HG02885 (cell line): ENCODE measurements around the gene TUBA4B.
"Not testable (repeated sequence)": the region's sequence is repeated elsewhere in the genome, so short reads cannot be mapped to it uniquely, and the experiment has no call there.

Experiments used
- ATAC-seq: cut with Tn5 transposase; IDR thresholded peaks from one replicate; pipeline ENCODE4 v1.9.1; 2021; ENCODE audit warnings: mild to moderate bottlenecking; ENCODE audit not compliant: unreplicated experiment, poor library complexity

The TUBA4B gene

GRCh38 chr2:219272356-219272755 lies 19.3 kb downstream of the TUBA4B start:
- no peak for ATAC-seq

- ATAC-seq, result no peak
These were observed 20.0 kb downstream of the TUBA4B start for GRCh38 chr2:219272995-219273394.

- no peak for ATAC-seq
These were observed 20.9 kb downstream of the TUBA4B start for GRCh38 chr2:219273937-219274336.

GRCh38 chr2:219274361-219274921 lies 21.4 kb downstream of the TUBA4B start:
- no peak for ATAC-seq

- peak; percentile 33 for ATAC-seq
These were observed 24.9 kb downstream of the TUBA4B start for GRCh38 chr2:219277703-219278654.

GRCh38 chr2:219278655-219279150 lies 25.7 kb downstream of the TUBA4B start:
- ATAC-seq, result no peak

- ATAC-seq, result peak; percentile 85
These were observed 26.3 kb downstream of the TUBA4B start, which contains the start of gene DNAJB2 for GRCh38 chr2:219279151-219279915. Gene DNAJB2, plus strand, starts transcription at chr2:219279366. Its CDS starts 468 bp downstream, at chr2:219279834.

- no peak for ATAC-seq
These were observed 27.0 kb downstream of the TUBA4B start for GRCh38 chr2:219279916-219280516.

- ATAC-seq, result no peak
These were observed 27.6 kb downstream of the TUBA4B start for GRCh38 chr2:219280651-219281050.

- ATAC-seq, result no peak
These were observed 28.5 kb downstream of the TUBA4B start for GRCh38 chr2:219281588-219281987.

GRCh38 chr2:219282375-219282774 lies 29.3 kb downstream of the TUBA4B start:
- no peak for ATAC-seq

- no peak for ATAC-seq
These were observed 30.0 kb downstream of the TUBA4B start for GRCh38 chr2:219282943-219283581.

GRCh38 chr2:219284501-219285372 lies 31.7 kb downstream of the TUBA4B start:
- no peak for ATAC-seq

GRCh38 chr2:219285373-219285735 lies 32.3 kb downstream of the TUBA4B start:
- ATAC-seq, result no peak

GRCh38 chr2:219285894-219286425 lies 32.9 kb downstream of the TUBA4B start:
- no peak for ATAC-seq

- no peak for ATAC-seq
These were observed 33.5 kb downstream of the TUBA4B start for GRCh38 chr2:219286436-219287115.

GRCh38 chr2:219287116-219287440 lies 34.0 kb downstream of the TUBA4B start:
- not testable (repeated sequence) for ATAC-seq

GRCh38 chr2:219287580-219288265 lies 34.7 kb downstream of the TUBA4B start:
- ATAC-seq, result no peak
